Endothelial cell of umbilical vein (primary cell): ENCODE data around the gene DXO. TPM values are rescaled to one million over a fixed set of nuclear protein-coding genes. Genes with fewer than 3 reads are reported as not detected.
A peak's percentile ranks its signal among the peaks of the same experiment; 100 is the strongest.

Experiments
- BruUV-seq: library from RNA; stranded (reverse); fragments of 400-500 nt; replicated peaks from 2 replicates; lab custom pipeline; 2021; lab: Mats Ljungman, UMichigan
- CTCF ChIA-PET: fragments of 300-600, 350-600 bp; sonication (Branson Sonifier 250); formaldehyde crosslinking; loops from one replicate; lab custom pipeline; 2021; ENCODE audit warnings: antibody characterized with exemption, inconsistent platforms; lab: Charles Lee
- POLR2A ChIA-PET: fragments of 300-600, 350-600 bp; sonication (Branson Sonifier 250); formaldehyde crosslinking; loops from one replicate; lab custom pipeline; 2021; ENCODE audit warnings: antibody characterized with exemption, inconsistent platforms; lab: Charles Lee
- DNase-seq: peaks from one replicate; pipeline ENCODE4 v3.0.0-alpha.2; 2011; ENCODE audit warnings: low read depth, low spot score
- FAIRE-seq: peaks from 2 replicates; lab custom pipeline; 2011; peaks lifted over from hg19 to GRCh38; lab: Jason Lieb, UNC
- H2AFZ ChIP-seq: 2 replicates; pipeline ENCODE4 v1.6.0; 2012; ENCODE audit warnings: low read depth, low read length, control low read depth, inconsistent platforms
- H3K27ac ChIP-seq: 2 replicates; pipeline ENCODE4 v1.5.1; 2011; ENCODE audit warnings: low read depth, mild to moderate bottlenecking, control low read depth, low read length, moderate library complexity; ENCODE audit not compliant: insufficient read depth
- H3K27me3 ChIP-seq, 2 experiments: 2 replicates each; pipeline versions ENCODE4 v1.6.0 to v1.6.1; 2011; ENCODE audit warnings: low read length in 2 of 2, mixed read lengths in 1 of 2; ENCODE audit not compliant: control insufficient read depth in 2 of 2, insufficient read depth in 2 of 2
- H3K36me3 ChIP-seq, 2 experiments: 2 replicates in 1 of 2; 3 replicates in 1 of 2; pipeline ENCODE4 v1.5.1; 2011; ENCODE audit warnings: low read length in 2 of 2, mild to moderate bottlenecking in 1 of 2, moderate library complexity in 1 of 2; ENCODE audit not compliant: control insufficient read depth in 2 of 2, insufficient read depth in 2 of 2; ENCODE audit errors: extremely low read depth in 1 of 2
- H3K4me1 ChIP-seq: 3 replicates; pipeline ENCODE4 v1.5.1; 2011; ENCODE audit warnings: mild to moderate bottlenecking, low read length; ENCODE audit not compliant: control insufficient read depth, insufficient read depth; ENCODE audit errors: extremely low read depth
- H3K4me2 ChIP-seq: 2 replicates; pipeline ENCODE4 v1.6.1; 2011; ENCODE audit warnings: low read length, control low read depth, mixed read lengths; ENCODE audit not compliant: insufficient read depth
- H3K4me3 ChIP-seq, 3 experiments: fragments of 200-600 bp in 1 of 3; sonication (generic), shearing (Covaris generic) in 1 of 3; replicated peaks in 1 of 3; 2 replicates each; pipeline ENCODE4 v1.5.1; 2011 to 2016; ENCODE audit warnings: control low read depth in 3 of 3, low read length in 3 of 3, mild to moderate bottlenecking in 2 of 3, inconsistent platforms in 1 of 3, low read depth in 1 of 3, moderate library complexity in 1 of 3; ENCODE audit not compliant: insufficient read depth in 1 of 3
- H3K79me2 ChIP-seq: 2 replicates; pipeline ENCODE4 v1.6.0; 2012; ENCODE audit warnings: low read length, inconsistent platforms; ENCODE audit not compliant: control insufficient read depth, insufficient read depth
- H3K9ac ChIP-seq: replicated peaks from 2 replicates; pipeline ENCODE3; 2011; ENCODE audit warnings: low read length, control low read depth; ENCODE audit not compliant: insufficient read depth; ENCODE audit errors: extremely low read depth
- H3K9me1 ChIP-seq: replicated peaks from 3 replicates; pipeline ENCODE4 v1.6.0; 2011; ENCODE audit warnings: mild to moderate bottlenecking, low read length; ENCODE audit not compliant: control insufficient read depth, insufficient read depth; ENCODE audit errors: extremely low read depth
- H3K9me3 ChIP-seq: replicated peaks from 2 replicates; pipeline ENCODE4 v1.5.1; 2012; ENCODE audit warnings: low read length, inconsistent platforms; ENCODE audit not compliant: control insufficient read depth, insufficient read depth
- H4K20me1 ChIP-seq: replicated peaks from 2 replicates; pipeline ENCODE3; 2011; ENCODE audit warnings: mild to moderate bottlenecking, low read length; ENCODE audit not compliant: control insufficient read depth, insufficient read depth; ENCODE audit errors: extremely low read depth
- CTCF ChIP-seq, 2 donors: IDR thresholded peaks; 1 replicate in 1 of 2; 2 replicates in 1 of 2; pipeline ENCODE4 v1.5.1; 2011; ENCODE audit warnings: low read length in 2 of 2, mild to moderate bottlenecking in 2 of 2, moderate library complexity in 2 of 2, control low read depth in 1 of 2, inconsistent platforms in 1 of 2, low read depth in 1 of 2; ENCODE audit not compliant: insufficient read depth in 1 of 2; ENCODE audit errors: extremely low read depth in 1 of 2
- FOS ChIP-seq: IDR thresholded peaks from 2 replicates; pipeline ENCODE4 v1.6.1; 2011; ENCODE audit warnings: mild to moderate bottlenecking, low read length, moderate library complexity, borderline replicate concordance; ENCODE audit not compliant: insufficient read depth
- GATA2 ChIP-seq: IDR thresholded peaks from 2 replicates; pipeline ENCODE4 v1.7.0; 2011; ENCODE audit warnings: low read depth, mild to moderate bottlenecking, moderate library complexity, mixed read lengths, low read length; ENCODE audit not compliant: insufficient read length, insufficient read depth
- JUN ChIP-seq: IDR thresholded peaks from 2 replicates; pipeline ENCODE4 v1.6.1; 2011; ENCODE audit warnings: borderline replicate concordance, low read depth; ENCODE audit not compliant: insufficient read length, insufficient read depth
- MYC ChIP-seq: IDR thresholded peaks from one replicate; pipeline ENCODE4 v1.6.1; 2011; ENCODE audit warnings: mild to moderate bottlenecking, low read depth, low read length
- POLR2A ChIP-seq: IDR thresholded peaks from 2 replicates; pipeline ENCODE4 v1.6.1; 2012; ENCODE audit warnings: low read depth, mild to moderate bottlenecking, control low read depth, low read length
- POLR2AphosphoS5 ChIP-seq: IDR thresholded peaks from 2 replicates; pipeline ENCODE4 v1.6.1; 2012; ENCODE audit warnings: low read depth, mild to moderate bottlenecking, control low read depth, low read length, moderate library complexity; ENCODE audit not compliant: insufficient read depth
- dilution Hi-C: fragments of 300-500 bp; cut with MboI; formaldehyde crosslinking; loops from one replicate; pipeline ENCODE4 v1.15.0; 2019; ENCODE audit warnings: low sequenced_read_pairs; ENCODE audit not compliant: extremely low pct_ligation_motif_present
- intact Hi-C: fragments of 100-400 bp; cut with micrococcal nuclease; formaldehyde crosslinking; loops from one replicate; pipeline ENCODE4 v1.10.0; 2022
- polyA plus RNA-seq, 4 experiments: library from polyadenylated mRNA; depleted of rRNA in 3 of 4; stranded (reverse) in 3 of 4; unstranded in 1 of 4; fragments of >200 nt; gene quantifications; 2 replicates each; pipeline versions ENCODE4 v1.2.1 to v1.2.3, GENCODE V29; 2011 to 2012; ENCODE audit warnings: missing spikeins in 1 of 4
- total RNA-seq: library from RNA; stranded (reverse); gene quantifications from 2 replicates; pipeline ENCODE4 v1.2.3, GENCODE V29; 2021

The DXO gene
- total and polyA plus RNA-seq, 2 donors (not counting 3 experiments of a cell fraction or from before 2014, with no cell fraction given): 20.7 to 34.9 TPM

- FAIRE-seq (no peak), DNase-seq (no peak)
- TF ChIP-seq POLR2A: peak; percentile 40
- TF ChIP-seq JUN: peak; percentile 80
- no peak for TF ChIP-seq GATA2
- no peak for TF ChIP-seq CTCF (IDR thresholded peaks at IDR 0.05; ENCODE audit: extremely low read depth in 1 of 2, insufficient read depth in 1 of 2, low read depth in 1 of 2, low read length in 2 of 2)
- peak; percentile 32 for TF ChIP-seq POLR2AphosphoS5
- no peak for TF ChIP-seq FOS
- no peak for TF ChIP-seq MYC
- peaks cover 5 to 30% of the 10 kb centered on the region in 2 experiments for H3K36me3 ChIP-seq
- no peaks in the 10 kb centered on the region for H3K27me3 ChIP-seq
- H4K20me1 ChIP-seq: no peaks in the 10 kb centered on the region
- peak overlapping the region; percentile 79 for H3K27ac ChIP-seq
- H3K9me1 ChIP-seq: no peaks in the 10 kb centered on the region
- dilution Hi-C loops: no loop called here
- intact Hi-C loops: no loop called here
- H3K4me2 ChIP-seq: peak overlapping the region; percentile 91
- peaks cover 17% of the 10 kb centered on the region for H3K4me1 ChIP-seq
- ChIA-PET POLR2A (interaction anchor here (0.5 kb wide), 1 partner anchor 371 kb away, joined by 4 read pairs; no protein-coding TSS in a partner anchor), CTCF (interaction anchor here (1.6 kb wide), 2 partner anchors 19 to 897 kb away, joined by 3 to 8 read pairs; no protein-coding TSS in a partner anchor)
- H3K9me3 ChIP-seq: no peaks in the 10 kb centered on the region
- peak overlapping the region; percentile 61 for H2AFZ ChIP-seq
- TSS peak; percentile 67 for BruUV-seq
- H3K79me2 ChIP-seq: peaks cover 29% of the 10 kb centered on the region
- H3K4me3 ChIP-seq: peak overlapping the region; percentile 51 to 73 (median 63)
- H3K9ac ChIP-seq: peak overlapping the region; percentile 82
These were observed 502 bp downstream of the DXO start for GRCh38 chr6:31971279-31971992.
